ENCODE results near the gene SLC41A3. TPM values are rescaled to one million over a fixed set of nuclear protein-coding genes. Genes with fewer than 3 reads are reported as not detected.
A peak's percentile ranks its signal among the peaks of the same experiment; 100 is the strongest.

The SLC41A3 gene
- total and polyA plus RNA-seq, 7 donors = 5.1 to 59.5 (median 28.9) TPM

DNA sequence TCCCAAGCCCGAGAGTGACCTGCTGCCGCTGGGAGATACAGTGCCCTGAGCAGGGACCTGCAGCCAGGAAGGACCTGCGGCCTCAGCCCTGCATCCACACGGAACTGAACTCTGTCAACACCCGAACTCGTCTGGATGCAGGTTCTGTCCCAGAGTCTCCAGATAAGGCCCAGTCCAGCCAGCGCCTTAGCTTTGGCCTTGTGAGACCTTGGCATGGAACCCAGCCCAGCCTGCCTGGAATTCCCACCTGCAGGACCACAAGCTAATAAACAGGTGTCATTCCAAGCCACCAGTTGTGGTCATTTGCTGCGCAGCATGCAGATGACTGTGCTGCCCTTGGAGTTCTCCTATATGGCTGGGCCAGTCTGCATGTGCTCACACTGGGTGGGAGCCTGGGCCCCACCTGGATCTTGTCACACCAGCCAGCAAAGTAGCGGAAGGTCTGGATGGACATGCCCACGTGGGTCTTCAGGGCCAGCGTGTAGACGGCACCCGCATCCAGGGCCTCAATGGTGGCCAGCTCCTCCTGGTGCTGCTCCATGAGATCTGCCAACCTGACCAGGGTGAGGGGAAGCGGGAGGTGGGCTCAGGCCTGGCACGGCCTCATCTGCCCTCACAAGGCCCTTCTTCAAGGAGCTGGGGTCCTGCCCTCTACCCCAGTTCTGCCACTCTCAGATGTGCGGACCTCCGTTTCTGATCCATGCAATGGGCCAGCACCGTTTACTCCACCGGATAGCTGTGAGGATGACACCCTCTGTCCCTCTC lies 47.2 kb upstream of the SLC41A3 start:
- Histone ChIP-seq H3K4me1 (no peaks in the 10 kb centered on the region), H3K9me3 (no peaks in the 10 kb centered on the region), H3K27ac (no peak overlapping the region), H3K4me3 (no peak overlapping the region), H3K36me3 (no peaks in the 10 kb centered on the region), H3K27me3 (no peaks in the 10 kb centered on the region)
- intact Hi-C loops (cut with DNase I) = no loop called here
- WGBS, 2 donors = 89 to 95% methylated on average over 19 of the region's 19 CpGs
- TF ChIP-seq POLR2AphosphoS5 (IDR thresholded peaks at IDR 0.05) (no peak), EP300 (IDR thresholded peaks at IDR 0.05) (no peak), POLR2A (IDR thresholded peaks at IDR 0.05) (no peak), CTCF (IDR thresholded peaks at IDR 0.05) (no peak)
- DNase-seq = peak; percentile 44

DNA sequence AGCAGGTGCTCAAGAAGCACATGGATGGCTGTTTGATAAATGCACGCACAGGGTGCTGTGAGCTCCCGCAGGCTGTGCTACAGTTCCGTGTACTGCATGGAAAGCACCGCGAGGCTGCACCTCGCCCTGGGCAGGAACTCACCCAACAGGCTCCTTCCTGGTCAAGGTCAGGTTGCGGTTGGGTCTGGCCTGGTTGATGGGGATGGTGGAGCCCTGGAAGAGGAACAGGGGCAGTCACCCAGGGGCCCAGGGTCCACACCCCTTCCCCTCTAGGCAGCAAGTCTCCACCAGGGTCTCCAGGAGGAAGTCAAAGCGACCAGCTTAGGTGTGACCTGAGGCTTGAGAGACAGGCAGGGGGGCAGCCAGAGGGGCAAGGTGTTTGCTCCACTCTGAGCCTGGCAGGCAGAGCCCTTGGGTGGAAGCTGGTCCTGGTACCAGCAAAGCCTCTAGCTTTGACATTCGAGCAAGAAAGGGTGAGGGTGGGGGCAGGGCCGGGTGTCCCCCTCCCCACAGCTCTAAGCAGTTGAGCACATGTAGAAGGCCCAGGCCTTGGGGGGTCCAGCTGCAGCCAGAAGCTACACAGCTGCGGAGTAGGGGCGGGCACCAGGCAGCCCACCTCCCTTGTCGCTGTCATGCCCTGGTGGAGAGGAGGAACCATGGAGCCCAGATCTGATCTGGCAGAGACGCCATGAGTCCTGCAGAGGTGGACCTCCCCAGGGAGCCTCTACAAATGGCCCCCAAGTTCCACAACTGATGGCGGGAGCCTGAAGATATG lies 46.3 kb upstream of the SLC41A3 start:
- 57 to 62% methylated on average over 15 of the region's 15 CpGs for WGBS, 2 donors
- peak; percentile 47 for DNase-seq

GRCh38 chr3:126129398-126129891 lies 45.5 kb upstream of the SLC41A3 start:
- Histone ChIP-seq H3K4me1 (no peaks in the 10 kb centered on the region), H3K4me3 (no peak overlapping the region), H3K9me3 (no peaks in the 10 kb centered on the region), H3K27me3 (no peaks in the 10 kb centered on the region), H3K27ac (no peak overlapping the region), H3K36me3 (no peaks in the 10 kb centered on the region)
- DNase-seq = peak; percentile 73
- TF ChIP-seq POLR2A (IDR thresholded peaks at IDR 0.05) (no peak), CTCF (IDR thresholded peaks at IDR 0.05) (no peak), EP300 (IDR thresholded peaks at IDR 0.05) (no peak), POLR2AphosphoS5 (IDR thresholded peaks at IDR 0.05) (no peak)
- 74 to 86% methylated on average over 16 of the region's 16 CpGs for WGBS, 2 donors
- intact Hi-C loops (cut with DNase I) = no loop called here

More for the DNA sequence above, 46.3 kb upstream of the SLC41A3 start:
- Histone ChIP-seq H3K4me3 (no peak overlapping the region), H3K27ac (no peak overlapping the region), H3K27me3 (no peaks in the 10 kb centered on the region), H3K36me3 (no peaks in the 10 kb centered on the region), H3K9me3 (no peaks in the 10 kb centered on the region), H3K4me1 (no peaks in the 10 kb centered on the region)
- intact Hi-C loops (cut with DNase I) = no loop called here
- TF ChIP-seq POLR2A (IDR thresholded peaks at IDR 0.05) (no peak), CTCF (IDR thresholded peaks at IDR 0.05) (no peak), EP300 (IDR thresholded peaks at IDR 0.05) (no peak), POLR2AphosphoS5 (IDR thresholded peaks at IDR 0.05) (no peak)

DNA sequence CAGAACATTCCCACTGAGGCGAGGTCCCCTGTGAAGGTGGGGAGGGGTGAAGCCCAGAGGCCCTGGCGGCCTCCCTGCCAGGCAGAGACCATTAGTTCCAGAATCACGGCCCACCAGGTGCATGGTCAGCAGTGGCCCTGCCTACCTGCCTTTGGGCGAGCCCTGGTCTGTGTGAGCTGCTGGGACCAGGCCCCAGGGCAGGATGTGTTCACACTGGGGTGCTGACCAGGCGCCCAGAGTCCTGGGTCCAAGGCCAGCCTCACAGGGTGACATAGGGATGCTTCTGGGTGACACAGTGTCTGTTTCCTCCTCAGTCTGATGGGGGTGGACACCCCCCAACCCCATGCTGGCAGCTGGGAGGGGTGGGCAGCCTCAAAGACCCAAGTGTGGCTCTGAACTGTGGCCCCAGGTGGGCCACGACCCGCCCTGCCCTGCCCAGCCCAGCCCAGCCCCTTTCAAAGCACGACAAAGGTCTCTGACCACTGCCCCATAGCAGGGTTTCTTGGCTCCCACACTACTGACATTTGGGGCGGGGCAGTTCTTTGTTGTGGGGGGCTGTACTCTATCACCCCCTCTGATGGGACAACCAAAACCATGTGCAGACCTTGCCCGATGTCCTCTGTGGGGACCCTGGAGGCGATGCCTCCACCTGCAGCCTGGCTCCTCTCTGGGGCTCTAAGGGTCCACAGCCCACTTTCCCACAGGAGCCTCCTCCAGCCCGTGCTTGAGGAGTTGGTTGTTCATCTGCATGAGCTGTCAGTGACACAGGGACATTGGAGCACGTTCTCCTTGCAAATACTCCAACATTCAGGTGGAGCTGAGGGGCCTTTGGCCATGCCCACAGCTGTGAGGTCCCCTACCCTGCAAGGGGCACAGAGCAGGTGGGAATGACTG lies 44.8 kb upstream of the SLC41A3 start:
- WGBS, 2 donors = 84 to 90% methylated on average over 13 of the region's 13 CpGs
- H3K27me3 ChIP-seq = no peaks in the 10 kb centered on the region
- intact Hi-C loops (cut with DNase I) = no loop called here
- H3K27ac ChIP-seq = no peak overlapping the region
- no peaks in the 10 kb centered on the region for H3K9me3 ChIP-seq
- TF ChIP-seq POLR2A (IDR thresholded peaks at IDR 0.05) = no peak
- no peak for TF ChIP-seq CTCF (IDR thresholded peaks at IDR 0.05)
- no peak for TF ChIP-seq EP300 (IDR thresholded peaks at IDR 0.05)
- no peak for TF ChIP-seq POLR2AphosphoS5 (IDR thresholded peaks at IDR 0.05)
- H3K4me1 ChIP-seq = no peaks in the 10 kb centered on the region
- H3K4me3 ChIP-seq = no peak overlapping the region
- peak; percentile 58 for DNase-seq
- H3K36me3 ChIP-seq = no peaks in the 10 kb centered on the region
